Measurements from ENCODE around the gene KRTAP2-2.
"Not testable (repeated sequence)": the region's sequence is repeated elsewhere in the genome, so short reads cannot be mapped to it uniquely, and the experiment has no call there.

- not testable (repeated sequence) for TF ChIP-seq CTCF (conservative IDR thresholded peaks at IDR 0.05); EZH2 (IDR thresholded peaks at IDR 0.05; ENCODE audit: low read depth)
These were observed 474 bp downstream of the KRTAP2-2 start for GRCh38 chr17:41054556-41054955.
